Activated CD8-positive, alpha-beta memory T cell treated with anti-CD3 and anti-CD28 coated beads, Interleukin-2, amount 50 U/mL, for 24 hours (primary cell): ENCODE results near the gene PEX16.
"Not testable (repeated sequence)": the region's sequence is repeated elsewhere in the genome, so short reads cannot be mapped to it uniquely, and the experiment has no call there.

Experiments
- DNase-seq: peaks from one replicate; pipeline ENCODE4 v3.0.0-alpha.2; 2020; ENCODE audit errors: extremely low read depth

The PEX16 gene

DNA sequence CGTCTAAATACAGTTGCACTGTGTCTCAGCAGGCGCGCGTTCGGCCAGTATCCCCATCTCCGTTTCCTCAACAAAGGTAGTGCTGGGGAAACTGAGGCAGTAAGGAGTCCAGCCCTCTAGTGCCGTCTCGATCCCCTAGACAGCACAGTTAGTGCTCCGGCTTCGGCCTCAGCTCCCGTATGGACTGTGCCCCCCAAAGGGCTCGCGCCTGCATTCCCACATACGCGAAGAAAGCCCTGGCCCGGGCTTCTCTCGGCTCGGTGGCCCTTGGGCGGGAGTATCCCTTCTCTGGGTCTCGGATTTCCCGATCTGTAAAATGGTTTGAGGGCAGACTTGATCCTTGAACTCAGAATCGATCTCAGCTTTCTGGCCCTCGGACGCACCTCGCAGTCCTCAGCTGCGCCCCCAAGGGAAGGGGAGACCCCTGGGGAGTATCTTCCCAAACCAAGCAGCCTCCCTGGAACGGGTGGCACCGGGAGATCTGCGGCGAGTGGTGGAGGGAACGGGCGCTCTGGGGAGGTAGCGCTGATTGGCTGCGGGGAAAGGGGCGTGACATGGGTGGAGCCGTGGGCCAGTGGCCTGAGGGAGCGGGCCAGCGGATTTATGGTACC lies 759 bp upstream of the PEX16 start:
- DNase-seq, result peak; percentile 27

DNA sequence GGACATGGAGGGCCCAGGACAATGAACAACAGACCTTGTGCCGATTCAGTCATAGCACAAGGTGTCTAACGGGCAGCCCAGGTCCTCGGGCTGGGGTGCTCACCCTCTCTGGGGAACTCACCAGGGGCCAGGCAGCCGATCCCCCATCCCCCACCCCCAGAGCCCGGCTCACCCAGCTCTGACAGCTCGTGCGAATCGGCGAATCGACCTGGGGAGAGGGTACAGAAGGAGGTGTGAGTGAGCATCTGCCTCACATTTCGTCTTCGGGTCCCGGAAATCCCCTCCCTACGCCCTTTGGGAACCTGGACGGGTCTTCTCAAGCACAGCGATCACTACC lies 423 bp downstream of the PEX16 start:
- no peak for DNase-seq

DNA sequence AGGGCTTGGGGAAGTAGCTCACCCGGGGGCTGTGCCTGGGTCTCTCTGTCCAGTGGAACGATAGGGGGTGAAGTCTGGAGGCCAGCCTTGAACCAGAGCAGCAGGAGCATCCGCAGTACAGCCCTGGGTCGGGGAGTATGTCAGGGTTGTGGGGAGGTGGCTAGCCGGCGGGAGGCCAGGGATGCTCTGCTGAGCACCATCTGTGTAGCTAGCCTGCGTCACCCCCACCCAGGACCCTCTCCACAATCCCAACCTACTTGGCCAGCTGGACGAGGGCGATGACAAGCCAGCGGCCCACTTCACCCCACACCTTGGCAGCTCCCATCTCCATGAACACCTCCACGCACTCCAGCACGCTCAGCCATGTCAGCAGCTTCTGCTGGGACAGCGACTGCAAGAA lies 2.2 kb downstream of the PEX16 start:
- no peak for DNase-seq

DNA sequence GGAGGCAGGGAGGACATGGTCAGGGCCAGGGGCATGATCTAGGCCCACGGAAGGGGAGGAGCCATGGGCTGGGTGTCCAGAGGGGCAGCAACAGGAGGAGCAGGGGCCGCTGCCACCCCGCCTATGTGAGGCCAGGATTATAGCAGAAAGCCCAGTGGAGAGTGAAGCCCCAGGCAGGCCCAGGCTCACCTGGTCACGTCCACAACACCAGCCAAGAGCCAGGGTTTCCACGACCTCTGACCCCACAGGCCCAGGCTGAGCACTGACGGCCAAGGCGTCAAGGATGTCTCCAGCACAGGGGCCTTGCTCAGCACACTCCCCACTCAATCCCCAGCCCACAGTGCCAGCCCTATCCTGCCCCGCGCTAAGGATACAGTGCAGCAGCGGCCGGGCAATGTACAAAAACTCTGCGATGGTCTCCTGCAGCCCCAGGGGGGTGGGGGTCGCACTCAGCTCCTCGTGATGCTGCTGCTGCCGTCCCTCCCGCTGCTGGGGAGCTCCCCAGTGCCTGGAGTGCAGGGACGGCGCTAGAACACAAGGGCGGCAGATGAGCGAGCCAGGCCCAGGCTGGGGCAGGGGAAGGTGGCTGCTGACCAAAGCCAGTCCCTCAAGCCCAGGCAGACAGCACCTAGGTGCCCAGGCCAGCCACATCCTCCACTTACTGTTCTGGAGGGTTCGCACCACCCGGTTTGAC lies 3.6 kb downstream of the PEX16 start:
- DNase-seq, result no peak

DNA sequence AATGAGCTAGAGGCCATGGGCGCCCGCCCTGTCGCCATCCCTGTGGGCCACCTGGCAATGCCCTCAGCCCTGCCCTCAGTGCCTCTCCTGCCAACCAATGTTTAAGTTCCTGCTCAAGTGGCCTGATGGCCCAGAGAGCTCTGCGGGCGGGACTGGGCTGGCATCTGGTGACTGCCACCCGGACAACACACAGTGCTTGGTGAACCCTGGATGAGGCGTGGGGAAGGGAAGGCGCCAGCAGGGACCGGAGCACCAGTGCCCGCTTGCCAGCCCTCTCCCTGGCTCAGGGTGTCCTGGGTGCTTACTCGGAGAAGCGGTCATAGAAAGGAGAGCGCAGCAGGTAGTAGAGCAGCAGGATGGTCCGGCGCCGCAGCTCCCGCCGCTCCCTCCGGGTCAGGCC lies 4.2 kb downstream of the PEX16 start:
- DNase-seq, result no peak

DNA sequence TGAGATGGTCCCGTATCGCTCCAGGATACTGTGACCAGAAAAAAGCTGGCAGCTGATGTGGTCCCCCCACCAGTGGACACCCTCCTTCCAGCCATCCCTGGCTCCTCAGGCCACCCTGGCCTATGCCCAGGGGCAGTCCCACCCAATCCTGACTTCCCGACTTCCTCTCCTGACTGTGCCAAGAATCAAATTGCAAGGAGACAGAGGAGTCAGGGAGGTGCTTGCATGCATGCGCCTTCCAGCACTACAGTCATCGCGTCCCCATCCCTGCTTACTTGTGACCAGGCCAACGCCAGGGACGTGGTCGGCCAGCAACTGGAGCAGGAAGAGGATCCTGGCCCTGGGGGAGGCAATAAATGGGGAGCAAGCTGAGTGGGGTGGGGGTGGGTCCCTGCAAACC lies 7.1 kb downstream of the PEX16 start:
- no peak for DNase-seq

DNA sequence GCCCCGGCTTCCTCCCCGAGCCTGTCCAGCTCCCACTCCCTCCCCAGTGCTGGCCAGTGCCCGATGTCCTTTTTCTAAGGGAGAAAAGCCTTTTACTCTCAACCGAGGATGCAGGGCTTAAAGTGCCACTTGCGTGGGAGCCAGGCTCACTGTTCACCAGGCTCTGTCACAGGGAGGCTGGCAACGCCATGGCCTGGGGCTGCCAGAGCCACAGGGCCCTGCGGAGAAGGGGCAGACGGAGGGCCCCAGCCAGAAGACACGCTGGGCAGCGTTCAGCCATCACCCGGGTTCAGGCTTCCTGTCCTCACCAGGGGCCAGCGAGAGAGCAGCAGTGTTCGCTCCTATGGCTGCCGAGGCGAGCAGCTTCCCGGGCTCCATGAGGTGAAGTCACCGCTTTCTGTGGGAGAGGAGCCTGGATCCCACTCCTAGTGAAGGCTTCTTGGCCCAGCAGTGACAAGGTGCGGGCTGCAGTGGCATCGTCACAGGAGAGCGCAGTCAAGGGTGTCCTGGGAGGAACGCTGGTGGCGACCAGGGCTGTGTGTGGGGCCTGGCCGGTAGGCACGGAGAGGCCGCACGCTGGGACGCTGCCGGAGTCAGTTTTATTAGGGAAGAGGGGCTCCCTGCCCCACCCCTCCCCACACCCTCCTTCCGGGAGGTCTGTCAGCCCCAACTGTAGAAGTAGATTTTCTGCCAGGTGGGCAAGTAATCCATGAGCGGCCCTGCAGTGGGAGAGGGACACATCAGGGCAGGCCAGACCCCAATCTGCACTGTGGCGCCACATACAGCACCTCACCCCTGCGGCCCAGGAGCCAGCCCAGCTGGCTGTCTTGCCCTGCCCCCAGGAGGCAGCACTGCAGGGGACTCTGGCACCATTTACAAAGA lies 7.8 kb downstream of the PEX16 start:
- DNase-seq, result no peak

DNA sequence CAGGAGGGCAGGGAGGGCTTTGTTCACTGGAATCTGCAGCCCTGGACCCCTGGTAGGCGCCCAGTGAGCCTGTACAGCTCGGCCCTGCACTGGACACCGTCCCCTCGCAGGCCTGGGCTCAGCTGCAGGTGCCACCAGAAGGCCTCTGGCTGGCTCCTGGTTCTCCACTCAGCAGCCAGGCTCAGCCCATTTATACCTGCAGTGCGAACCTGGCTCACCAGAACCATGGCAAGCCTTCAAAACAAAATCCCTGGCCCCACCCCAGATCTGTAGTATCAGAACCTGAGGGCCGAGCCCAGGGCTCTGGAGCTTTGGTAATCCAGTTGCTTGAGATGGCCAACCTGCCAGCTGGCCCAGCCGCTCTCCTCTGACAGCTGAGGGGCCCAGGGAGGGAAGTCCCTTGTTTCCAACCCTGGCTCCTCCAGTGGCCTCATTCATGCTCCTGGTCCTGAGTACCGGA lies 9.7 kb downstream of the PEX16 start:
- DNase-seq, result no peak

DNA sequence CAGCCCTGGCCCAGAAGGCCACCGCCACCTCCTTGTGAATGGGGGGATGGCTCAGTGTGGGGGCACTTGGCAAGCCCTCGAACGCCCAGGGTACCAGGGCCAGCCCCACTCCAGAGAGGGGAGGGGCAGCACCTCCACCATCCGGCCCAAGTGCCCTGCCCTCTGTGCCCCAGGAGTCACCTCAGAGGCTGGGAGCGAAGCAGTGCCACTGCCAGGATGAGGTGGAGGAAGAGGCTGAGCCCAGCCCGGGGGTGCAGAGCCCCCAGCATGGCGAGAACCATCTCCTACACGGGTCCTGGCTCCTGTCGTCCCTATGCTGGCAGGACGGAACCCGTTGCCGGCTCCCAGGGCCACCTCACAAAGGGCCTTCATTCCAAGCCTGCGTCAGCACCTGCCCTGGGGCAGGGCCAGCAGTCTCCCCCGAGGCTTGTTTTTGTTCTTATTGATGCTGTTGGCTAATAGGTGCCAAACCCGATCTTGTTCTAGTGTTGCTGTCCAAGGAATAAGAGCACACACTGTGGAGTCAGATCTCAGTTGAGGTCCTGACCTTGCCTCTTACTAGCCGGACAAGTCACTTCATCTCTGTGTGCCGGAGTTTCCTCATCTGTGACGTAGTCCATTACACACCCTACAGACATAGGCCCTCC lies 10.6 kb downstream of the PEX16 start, which contains the start of gene FREY1:
Gene FREY1, minus strand, starts transcription at position 307 of the 647 bp plus-strand sequence. Its CDS starts 26 bp downstream, at position 281.
- DNase-seq, result no peak

DNA sequence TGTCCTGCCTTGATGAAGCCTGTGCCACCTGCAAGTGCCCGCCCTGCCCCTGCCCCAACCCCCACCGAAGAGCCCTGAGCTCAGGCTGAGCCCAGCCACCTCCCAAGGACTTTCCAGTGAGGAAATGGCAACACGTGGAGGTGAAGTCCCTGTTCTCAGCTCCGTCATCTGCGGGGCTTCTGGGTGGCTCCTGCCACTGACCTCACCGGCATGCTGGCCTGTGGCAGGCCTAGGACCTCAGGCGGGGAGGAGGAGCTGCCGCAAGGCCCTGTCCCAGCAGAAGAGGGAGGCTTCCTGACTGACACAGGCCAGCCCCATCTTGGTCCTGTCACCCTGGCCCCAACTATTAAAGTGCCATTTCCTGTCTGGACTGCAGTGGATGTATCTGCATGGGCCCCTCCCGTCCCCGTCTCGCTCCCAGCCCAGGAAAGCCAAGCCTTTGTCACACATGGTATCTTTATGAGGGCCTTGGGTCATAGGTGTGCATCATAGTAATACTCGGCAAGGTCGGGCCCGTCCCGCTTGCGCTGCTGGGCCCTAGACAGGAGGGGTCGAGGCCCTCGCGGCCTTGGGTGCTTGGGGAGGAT lies 11.5 kb downstream of the PEX16 start:
- no peak for DNase-seq

DNA sequence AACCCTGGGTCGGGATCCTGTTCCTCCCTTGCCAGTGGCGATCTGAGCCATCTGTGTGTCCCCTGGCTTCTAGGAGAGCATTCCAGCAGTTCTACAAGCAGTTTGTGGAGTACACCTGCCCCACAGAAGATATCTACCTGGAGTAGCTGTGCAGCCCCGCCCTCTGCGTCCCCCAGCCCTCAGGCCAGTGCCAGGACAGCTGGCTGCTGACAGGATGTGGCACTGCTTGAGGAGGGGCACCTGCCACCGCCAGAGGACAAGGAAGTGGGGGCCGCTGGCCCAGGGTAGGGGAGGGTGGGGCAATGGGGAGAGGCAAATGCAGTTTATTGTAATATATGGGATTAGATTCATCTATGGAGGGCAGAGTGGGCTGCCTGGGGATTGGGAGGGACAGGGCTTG lies 12.1 kb downstream of the PEX16 start:
- DNase-seq, result not testable (repeated sequence)

DNA sequence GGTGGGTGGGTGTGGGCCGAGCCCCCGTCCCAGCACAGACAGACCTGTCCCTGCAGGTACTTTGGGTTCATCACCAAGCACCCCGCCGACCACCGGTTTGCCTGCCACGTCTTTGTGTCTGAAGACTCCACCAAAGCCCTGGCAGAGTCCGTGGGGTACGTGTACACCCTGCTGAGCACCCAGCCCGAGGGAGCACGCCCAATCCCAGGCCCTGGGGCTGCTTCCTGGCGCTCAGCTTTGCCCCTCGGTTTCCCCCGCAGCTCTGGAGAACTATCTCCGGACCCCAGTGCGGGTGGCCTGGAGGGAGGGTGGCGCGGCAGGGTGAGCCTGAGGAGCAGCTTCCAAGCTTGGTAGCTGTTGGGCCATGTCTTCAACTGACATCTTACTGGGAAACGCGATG lies 12.6 kb downstream of the PEX16 start:
- no peak for DNase-seq

DNA sequence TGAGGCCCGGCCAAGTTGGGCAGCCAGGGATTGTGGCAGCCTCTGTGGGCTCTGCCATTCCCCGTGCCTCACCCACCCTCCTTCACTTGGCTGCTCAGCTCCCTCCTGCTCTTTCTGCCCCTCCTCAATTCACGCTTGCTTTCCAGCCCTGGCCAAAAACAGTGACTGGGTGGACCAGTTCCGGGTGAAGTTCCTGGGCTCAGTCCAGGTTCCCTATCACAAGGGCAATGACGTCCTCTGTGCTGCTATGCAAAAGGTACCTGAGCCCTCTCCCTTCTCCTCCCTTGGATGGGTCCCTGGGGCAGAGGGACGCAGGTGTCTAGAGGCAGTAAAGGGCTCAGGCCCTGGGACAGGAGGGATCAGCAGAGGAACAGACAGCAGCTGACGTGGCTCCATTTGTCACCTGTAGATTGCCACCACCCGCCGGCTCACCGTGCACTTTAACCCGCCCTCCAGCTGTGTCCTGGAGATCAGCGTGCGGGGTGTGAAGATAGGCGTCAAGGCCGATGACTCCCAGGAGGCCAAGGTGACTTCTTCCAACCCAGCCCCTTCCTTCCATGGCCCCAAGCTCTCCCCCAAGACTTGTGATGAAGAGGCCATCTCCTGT lies 13.3 kb downstream of the PEX16 start:
- no peak for DNase-seq

DNA sequence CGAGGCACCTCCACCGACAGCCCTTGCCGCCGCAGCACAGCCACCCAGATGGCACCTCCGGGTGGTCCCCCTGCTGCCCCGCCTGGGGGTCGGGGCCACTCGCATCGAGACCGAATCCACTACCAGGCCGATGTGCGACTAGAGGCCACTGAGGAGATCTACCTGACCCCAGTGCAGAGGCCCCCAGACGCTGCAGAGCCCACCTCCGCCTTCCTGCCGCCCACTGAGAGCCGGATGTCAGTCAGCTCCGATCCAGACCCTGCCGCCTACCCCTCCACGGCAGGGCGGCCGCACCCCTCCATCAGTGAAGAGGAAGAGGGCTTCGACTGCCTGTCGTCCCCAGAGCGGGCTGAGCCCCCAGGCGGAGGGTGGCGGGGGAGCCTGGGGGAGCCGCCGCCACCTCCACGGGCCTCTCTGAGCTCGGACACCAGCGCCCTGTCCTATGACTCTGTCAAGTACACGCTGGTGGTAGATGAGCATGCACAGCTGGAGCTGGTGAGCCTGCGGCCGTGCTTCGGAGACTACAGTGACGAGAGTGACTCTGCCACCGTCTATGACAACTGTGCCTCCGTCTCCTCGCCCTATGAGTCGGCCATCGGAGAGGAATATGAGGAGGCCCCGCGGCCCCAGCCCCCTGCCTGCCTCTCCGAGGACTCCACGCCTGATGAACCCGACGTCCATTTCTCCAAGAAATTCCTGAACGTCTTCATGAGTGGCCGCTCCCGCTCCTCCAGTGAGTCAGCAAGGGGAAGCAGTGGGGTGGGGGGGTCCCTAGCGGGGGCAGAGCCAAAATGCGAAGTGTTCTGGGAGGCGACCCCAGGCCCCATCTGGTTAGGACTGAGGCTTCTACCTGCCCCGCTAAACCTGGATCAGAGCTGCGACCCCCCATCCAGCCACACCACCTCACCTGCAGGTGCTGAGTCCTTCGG lies 15.0 kb downstream of the PEX16 start:
- DNase-seq, result no peak

DNA sequence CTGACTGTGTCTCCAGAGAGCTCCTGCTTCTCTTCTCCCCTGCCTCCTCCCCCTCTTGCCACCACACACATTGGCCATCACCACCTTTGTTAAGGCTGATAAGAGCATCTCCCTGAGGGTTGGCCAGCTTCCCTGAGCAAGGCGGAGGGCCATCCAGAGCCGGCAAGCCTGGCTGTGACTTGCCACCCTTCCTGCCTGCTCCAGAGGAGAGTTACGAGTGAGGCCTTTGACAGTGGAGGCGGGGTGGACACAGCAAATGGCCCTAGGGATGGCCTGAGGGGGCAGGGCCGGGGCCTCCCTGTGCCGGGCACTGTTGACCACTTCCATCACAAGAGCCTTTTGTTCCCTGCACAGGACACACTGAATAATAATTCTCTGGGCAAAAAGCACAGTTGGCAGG lies 16.1 kb downstream of the PEX16 start:
- DNase-seq, result no peak

DNA sequence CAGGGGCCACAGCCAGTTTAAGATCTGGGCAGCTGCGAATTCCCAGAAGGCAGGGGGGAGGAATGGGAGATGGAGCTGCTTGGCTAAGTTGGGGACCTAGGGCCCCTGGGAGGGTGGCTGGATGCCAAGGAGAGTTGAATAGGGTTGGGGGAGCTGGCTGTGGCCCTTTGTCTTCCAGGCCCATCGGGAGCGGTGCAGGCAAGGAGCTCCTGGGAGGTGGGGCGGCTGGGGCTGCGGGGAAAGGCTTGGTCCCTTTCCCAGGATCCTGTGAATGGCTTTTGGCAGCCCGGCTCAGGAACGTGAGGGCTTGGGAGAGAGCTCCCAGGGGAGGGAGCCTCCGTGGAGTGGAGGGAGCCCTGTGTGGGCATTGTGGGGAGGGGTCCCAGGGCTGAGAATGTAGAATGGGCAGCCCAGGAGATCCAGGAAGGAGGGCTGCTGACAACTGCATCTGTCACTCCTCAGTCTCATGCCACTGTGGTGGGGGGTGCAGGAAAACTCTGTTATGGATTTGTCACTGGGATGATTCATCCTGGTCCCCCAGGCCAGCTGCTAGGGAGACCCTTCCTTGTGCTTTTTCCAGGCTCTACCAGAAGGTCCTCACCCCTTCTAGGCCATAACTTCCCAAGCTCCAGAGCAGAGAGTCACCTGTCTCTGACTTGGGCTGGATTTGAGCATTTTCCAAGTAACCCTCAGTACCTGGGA lies 16.6 kb downstream of the PEX16 start:
- no peak for DNase-seq

DNA sequence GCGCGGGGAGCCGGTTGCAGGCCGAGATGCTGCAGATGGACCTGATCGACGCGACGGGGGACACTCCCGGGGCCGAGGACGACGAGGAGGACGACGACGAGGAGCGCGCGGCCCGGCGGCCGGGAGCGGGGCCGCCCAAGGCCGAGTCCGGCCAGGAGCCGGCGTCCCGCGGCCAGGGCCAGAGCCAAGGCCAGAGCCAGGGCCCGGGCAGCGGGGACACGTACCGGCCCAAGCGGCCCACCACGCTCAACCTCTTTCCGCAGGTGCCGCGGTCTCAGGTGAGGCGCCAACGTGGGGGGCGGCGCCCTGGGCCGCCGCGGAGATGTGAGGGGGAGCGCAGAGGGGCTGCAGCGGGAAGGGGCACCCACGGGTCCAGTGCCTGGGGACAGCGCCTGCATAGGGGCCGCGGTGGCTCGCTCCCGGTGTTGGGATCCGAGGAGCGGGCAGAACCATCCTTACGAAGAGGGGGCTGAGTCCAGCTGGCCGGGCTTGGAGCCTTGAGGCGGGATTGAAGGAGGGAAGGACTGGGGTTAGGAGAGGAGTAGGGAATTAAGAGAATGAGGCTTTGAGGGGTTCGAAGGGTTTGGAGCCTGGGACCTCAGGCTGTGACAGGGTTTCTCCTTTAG lies 17.4 kb downstream of the PEX16 start:
- not testable (repeated sequence) for DNase-seq

DNA sequence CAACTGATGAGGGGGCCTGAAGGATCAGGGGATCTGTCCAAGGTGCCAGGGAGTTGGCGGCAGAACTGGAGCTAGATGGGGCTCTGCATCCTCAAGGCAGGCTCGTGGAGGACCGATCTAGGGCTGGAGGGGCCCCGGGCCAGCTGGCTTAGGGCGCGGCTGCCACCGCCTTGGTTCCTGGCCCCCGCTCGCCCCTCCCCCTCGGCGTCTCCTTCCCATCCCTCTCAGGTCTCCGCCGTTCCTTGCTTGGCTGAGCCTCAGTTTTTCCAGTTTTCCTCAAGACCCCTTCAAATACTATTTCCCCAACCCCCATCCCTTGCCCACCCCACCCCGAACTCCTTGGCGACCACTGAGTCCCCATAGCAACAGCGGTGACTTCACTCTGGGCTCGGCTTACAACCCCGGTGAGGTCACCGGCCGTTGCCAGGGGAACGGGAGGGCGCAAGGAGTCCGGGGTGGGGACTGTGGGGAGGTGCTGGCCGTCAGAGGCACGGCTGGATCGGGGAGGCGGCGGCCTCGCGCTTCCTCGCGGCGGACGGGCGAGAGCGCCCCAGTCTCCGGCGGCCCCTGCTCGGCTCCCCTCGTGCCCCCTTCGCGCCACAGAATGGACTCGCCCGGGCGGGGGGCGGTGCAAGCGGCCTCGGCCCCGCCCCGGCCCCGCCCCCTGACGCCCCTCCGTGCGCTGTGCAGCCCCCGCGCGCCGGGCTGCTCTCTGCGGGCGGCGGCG lies 18.1 kb downstream of the PEX16 start:
- DNase-seq, result no peak

DNA sequence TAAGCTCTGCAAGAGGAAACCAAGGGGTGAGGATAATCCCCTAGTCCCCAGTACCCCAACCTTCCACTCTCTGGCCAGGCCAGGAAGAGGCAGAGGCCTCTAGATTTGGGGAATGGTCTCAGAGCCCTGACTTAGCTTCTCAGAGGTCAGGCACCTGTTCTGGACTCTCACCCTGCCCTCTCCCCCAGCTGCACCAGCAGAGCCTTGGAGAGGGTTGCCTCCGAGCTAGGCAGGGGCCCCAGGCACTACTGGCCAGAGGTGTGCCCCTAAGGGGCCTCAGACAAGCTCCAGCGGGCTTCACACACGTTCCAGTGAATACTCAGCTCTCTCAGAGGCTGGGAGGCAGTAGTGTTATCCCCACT lies 18.6 kb downstream of the PEX16 start:
- no peak for DNase-seq
